GM21447 (cell line): ENCODE measurements around the gene COL27A1.

Source experiments
- ATAC-seq: cut with Tn5 transposase; IDR thresholded peaks from one replicate; pipeline ENCODE4 v1.9.1; 2021; ENCODE audit not compliant: unreplicated experiment

Gene COL27A1

GRCh38 chr9:114166103-114166470, 10.8 kb downstream of the COL27A1 start:
- ATAC-seq = no peak

GRCh38 chr9:114166614-114167572, 11.6 kb downstream of the COL27A1 start:
- no peak for ATAC-seq

GRCh38 chr9:114167591-114168091, 12.3 kb downstream of the COL27A1 start:
- no peak for ATAC-seq

- ATAC-seq = no peak
Measured at GRCh38 chr9:114168281-114169028, 13.1 kb downstream of the COL27A1 start.

GRCh38 chr9:114169029-114169951, 14.0 kb downstream of the COL27A1 start:
- ATAC-seq = no peak

GRCh38 chr9:114169952-114170770, 14.8 kb downstream of the COL27A1 start:
- ATAC-seq = no peak

- ATAC-seq = no peak
Measured at GRCh38 chr9:114170771-114171461, 15.6 kb downstream of the COL27A1 start.

- no peak for ATAC-seq
Measured at GRCh38 chr9:114171500-114171899, 16.2 kb downstream of the COL27A1 start.

- ATAC-seq = no peak
Measured at GRCh38 chr9:114172981-114173833, 17.9 kb downstream of the COL27A1 start.

GRCh38 chr9:114174557-114174875, 19.2 kb downstream of the COL27A1 start:
- no peak for ATAC-seq

GRCh38 chr9:114174876-114175771, 19.8 kb downstream of the COL27A1 start:
- ATAC-seq = no peak

- ATAC-seq = no peak
Measured at GRCh38 chr9:114176624-114177291, 21.4 kb downstream of the COL27A1 start.

- no peak for ATAC-seq
Measured at GRCh38 chr9:114177423-114178064, 22.2 kb downstream of the COL27A1 start.

- no peak for ATAC-seq
Measured at GRCh38 chr9:114178076-114178475, 22.7 kb downstream of the COL27A1 start.

GRCh38 chr9:114178756-114179450, 23.6 kb downstream of the COL27A1 start:
- ATAC-seq = no peak

GRCh38 chr9:114179516-114179915, 24.2 kb downstream of the COL27A1 start:
- ATAC-seq = no peak
